ENCODE data around the gene KIF19.

Gene KIF19

DNA sequence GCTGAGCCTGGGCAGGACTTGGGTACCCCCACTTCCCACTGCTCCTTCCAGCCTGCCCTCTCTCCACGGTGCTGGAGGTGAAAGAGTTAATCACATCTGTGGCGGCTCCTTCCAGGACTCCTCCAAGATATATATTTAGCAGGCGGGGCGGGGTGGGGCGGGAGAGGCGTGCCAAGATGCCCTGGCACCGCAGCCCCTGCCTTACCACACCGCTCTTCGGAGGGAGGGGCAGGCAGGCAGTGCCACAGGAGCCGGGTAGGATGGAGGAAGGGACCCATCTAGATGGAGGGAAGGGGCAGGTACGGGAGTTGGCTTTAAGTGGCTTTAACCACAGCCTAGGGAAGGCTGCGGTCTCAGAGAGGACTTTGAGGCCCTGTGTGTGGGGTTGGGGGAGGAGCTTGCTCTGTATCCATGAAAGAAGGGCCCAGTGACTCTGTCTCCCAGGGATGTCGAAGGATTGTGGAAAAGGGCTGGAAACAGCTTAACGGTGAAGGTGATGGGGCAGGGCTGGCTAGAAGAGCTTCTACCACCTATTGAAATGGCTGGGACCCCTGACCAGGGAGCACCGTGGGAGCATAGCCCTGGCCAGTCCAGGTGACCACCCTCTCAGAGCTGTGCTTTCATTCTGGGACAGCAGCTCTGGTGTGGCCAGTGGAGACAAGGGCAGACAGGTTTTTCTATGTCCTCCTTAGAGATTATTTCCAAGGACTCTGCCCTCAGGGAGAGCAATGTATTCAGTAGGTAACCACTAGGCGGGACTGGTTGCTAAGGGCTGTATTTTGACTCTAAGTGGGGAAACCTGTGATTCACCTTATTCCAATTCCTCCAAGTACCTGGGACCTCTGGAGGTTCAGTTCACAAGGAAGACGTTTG, 54.3 kb downstream of the KIF19 start:
- Histone ChIP-seq H3K27ac (ENCODE audit: low read depth, low read length) (no peak overlapping the region), H2AFZ (ENCODE audit: low read depth, low read length, severe bottlenecking) (no peak overlapping the region), H3K4me2 (ENCODE audit: low read depth, low read length, poor library complexity, severe bottlenecking) (no peak overlapping the region), H3K27me3 (ENCODE audit: low read length) (no peaks in the 10 kb centered on the region), H3K9me2 (replicated peaks; ENCODE audit: insufficient read depth, low read length) (no peaks in the 10 kb centered on the region), H3K36me3 (ENCODE audit: low read length) (no peaks in the 10 kb centered on the region), H3K4me3 (ENCODE audit: insufficient read depth, low read length, poor library complexity, severe bottlenecking) (no peak overlapping the region), H4K20me1 (ENCODE audit: low read depth, low read length) (no peaks in the 10 kb centered on the region), H3K9me3 (ENCODE audit: insufficient read depth, low read length) (no peaks in the 10 kb centered on the region), H3K79me2 (ENCODE audit: insufficient read depth, low read length) (no peaks in the 10 kb centered on the region), H3K9ac (ENCODE audit: low read length) (no peak overlapping the region), H3F3A (ENCODE audit: insufficient read depth) (no peaks in the 10 kb centered on the region)
- TF ChIP-seq, protein P1, sequence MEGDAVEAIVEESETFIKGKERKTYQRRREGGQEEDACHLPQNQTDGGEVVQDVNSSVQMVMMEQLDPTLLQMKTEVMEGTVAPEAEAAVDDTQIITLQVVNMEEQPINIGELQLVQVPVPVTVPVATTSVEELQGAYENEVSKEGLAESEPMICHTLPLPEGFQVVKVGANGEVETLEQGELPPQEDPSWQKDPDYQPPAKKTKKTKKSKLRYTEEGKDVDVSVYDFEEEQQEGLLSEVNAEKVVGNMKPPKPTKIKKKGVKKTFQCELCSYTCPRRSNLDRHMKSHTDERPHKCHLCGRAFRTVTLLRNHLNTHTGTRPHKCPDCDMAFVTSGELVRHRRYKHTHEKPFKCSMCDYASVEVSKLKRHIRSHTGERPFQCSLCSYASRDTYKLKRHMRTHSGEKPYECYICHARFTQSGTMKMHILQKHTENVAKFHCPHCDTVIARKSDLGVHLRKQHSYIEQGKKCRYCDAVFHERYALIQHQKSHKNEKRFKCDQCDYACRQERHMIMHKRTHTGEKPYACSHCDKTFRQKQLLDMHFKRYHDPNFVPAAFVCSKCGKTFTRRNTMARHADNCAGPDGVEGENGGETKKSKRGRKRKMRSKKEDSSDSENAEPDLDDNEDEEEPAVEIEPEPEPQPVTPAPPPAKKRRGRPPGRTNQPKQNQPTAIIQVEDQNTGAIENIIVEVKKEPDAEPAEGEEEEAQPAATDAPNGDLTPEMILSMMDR (IDR thresholded peaks at IDR 0.05; ENCODE audit: insufficient read depth, low read length, poor library complexity, severe bottlenecking): no peak
- TF ChIP-seq EZH2phosphoT487 (conservative IDR thresholded peaks at IDR 0.05; ENCODE audit: low read length): no peak

DNA sequence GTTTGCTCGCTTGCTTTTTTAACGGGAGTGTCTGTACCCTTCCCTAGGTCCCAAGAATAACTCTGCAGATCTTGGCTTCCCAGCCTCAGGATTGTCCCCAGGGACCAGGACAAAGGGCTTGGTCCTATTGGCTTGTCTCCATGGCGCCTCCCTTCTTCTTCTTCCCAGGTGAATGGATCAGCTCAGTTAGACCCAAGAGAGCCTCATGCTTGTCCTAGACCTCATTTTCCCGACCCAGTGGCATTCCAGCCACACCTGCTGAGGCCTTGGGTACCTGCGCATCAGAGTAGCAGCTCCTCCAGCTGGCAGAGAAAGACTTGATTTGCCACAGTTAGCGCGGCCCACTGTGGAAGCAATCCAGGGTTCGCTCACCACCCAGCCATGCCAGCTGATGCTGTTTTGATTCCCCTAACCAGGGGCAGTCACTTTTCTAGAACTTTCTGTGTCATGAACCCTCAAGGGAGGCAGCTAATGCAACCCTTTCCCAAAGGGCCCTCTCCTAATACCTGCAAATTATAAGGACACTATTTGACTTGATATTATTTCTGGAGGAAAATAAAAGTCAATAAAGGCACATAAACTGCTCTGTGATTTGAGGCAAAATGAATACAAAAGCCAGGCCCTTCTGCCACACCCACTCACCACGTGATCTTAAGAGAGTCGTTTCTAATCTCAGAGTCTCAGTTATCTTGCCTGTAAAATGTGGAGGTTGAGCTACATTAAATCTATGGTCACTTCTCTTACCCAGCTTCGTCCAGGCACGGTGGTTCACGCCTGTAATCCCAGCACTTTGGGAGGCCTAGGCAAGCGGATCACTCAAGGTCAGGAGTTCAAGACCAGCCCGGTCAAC, 55.2 kb downstream of the KIF19 start:
- Histone ChIP-seq H3K4me3 (ENCODE audit: insufficient read depth, low read length, poor library complexity, severe bottlenecking) (no peak overlapping the region), H3K27ac (ENCODE audit: low read depth, low read length) (no peak overlapping the region), H3K9me2 (replicated peaks; ENCODE audit: insufficient read depth, low read length) (no peaks in the 10 kb centered on the region), H3F3A (ENCODE audit: insufficient read depth) (no peaks in the 10 kb centered on the region), H3K36me3 (ENCODE audit: low read length) (no peaks in the 10 kb centered on the region), H2AFZ (ENCODE audit: low read depth, low read length, severe bottlenecking) (no peak overlapping the region), H3K27me3 (ENCODE audit: low read length) (no peaks in the 10 kb centered on the region), H4K20me1 (ENCODE audit: low read depth, low read length) (no peaks in the 10 kb centered on the region), H3K4me2 (ENCODE audit: low read depth, low read length, poor library complexity, severe bottlenecking) (no peak overlapping the region), H3K79me2 (ENCODE audit: insufficient read depth, low read length) (no peaks in the 10 kb centered on the region), H3K9ac (ENCODE audit: low read length) (no peak overlapping the region), H3K9me3 (ENCODE audit: insufficient read depth, low read length) (no peaks in the 10 kb centered on the region)
- TF ChIP-seq, protein P1 (IDR thresholded peaks at IDR 0.05; ENCODE audit: insufficient read depth, low read length, poor library complexity, severe bottlenecking): no peak
- TF ChIP-seq EZH2phosphoT487 (conservative IDR thresholded peaks at IDR 0.05; ENCODE audit: low read length): no peak

DNA sequence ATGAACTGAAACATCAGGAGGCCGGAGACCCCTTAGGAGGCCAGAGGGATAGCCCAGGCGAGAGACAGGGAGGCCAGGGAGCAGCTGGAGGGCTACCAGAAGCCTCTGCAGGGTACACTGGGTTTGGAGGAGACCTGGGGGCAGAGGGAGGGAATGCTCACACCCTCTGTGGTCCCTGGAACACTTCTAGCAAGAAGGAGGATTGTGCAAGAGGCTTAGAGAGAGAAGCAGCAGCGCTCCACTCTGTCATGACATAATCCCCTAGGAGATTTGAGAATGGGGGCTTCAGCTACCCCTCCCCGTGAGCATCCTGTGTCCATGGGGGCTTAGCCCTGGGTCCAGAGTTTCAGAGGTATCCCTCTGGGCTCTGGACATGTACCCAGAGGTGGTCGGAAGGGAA, 57.1 kb downstream of the KIF19 start:
- H3K27me3 ChIP-seq (ENCODE audit: low read length): no peaks in the 10 kb centered on the region
- no peaks in the 10 kb centered on the region for H3K36me3 ChIP-seq (ENCODE audit: low read length)
- H3K9me2 ChIP-seq (replicated peaks; ENCODE audit: insufficient read depth, low read length): no peaks in the 10 kb centered on the region

More for the DNA sequence above, 57.1 kb downstream of the KIF19 start:
- Histone ChIP-seq H3K4me2 (ENCODE audit: low read depth, low read length, poor library complexity, severe bottlenecking) (no peak overlapping the region), H3K79me2 (ENCODE audit: insufficient read depth, low read length) (no peaks in the 10 kb centered on the region), H2AFZ (ENCODE audit: low read depth, low read length, severe bottlenecking) (no peak overlapping the region), H3K4me3 (ENCODE audit: insufficient read depth, low read length, poor library complexity, severe bottlenecking) (no peak overlapping the region), H3K9me3 (ENCODE audit: insufficient read depth, low read length) (no peaks in the 10 kb centered on the region), H3K9ac (ENCODE audit: low read length) (no peak overlapping the region), H4K20me1 (ENCODE audit: low read depth, low read length) (no peaks in the 10 kb centered on the region), H3F3A (ENCODE audit: insufficient read depth) (no peaks in the 10 kb centered on the region), H3K27ac (ENCODE audit: low read depth, low read length) (no peak overlapping the region)
- TF ChIP-seq EZH2phosphoT487 (conservative IDR thresholded peaks at IDR 0.05; ENCODE audit: low read length): no peak
